Muscle of leg (tissue), 11 donors: ENCODE results near the gene CABLES2. TPM values are rescaled to one million over a fixed set of nuclear protein-coding genes. Genes with fewer than 3 reads are reported as not detected.

Experiments used
- DNase-seq: peaks from one replicate; pipeline ENCODE4 v3.0.0; 2013
- H3K27ac ChIP-seq: one replicate; pipeline ENCODE4 v1.5.1; 2013; ENCODE audit warnings: mild to moderate bottlenecking, low read length, control low read depth
- H3K27me3 ChIP-seq: one replicate; pipeline ENCODE4 v1.6.1; 2013; ENCODE audit warnings: low read length; ENCODE audit not compliant: control insufficient read depth, insufficient read depth
- H3K36me3 ChIP-seq: one replicate; pipeline ENCODE4 v1.6.1; 2013; ENCODE audit warnings: low read length; ENCODE audit not compliant: control insufficient read depth, insufficient read depth
- H3K4me1 ChIP-seq: one replicate; pipeline ENCODE4 v1.6.1; 2013; ENCODE audit warnings: low read length; ENCODE audit not compliant: control insufficient read depth, insufficient read depth
- H3K4me3 ChIP-seq: one replicate; pipeline ENCODE4 v1.5.1; 2013; ENCODE audit warnings: low read length, control low read depth
- H3K9me3 ChIP-seq: replicated peaks from 2 replicates; pipeline ENCODE4 v1.6.1; 2013; ENCODE audit warnings: low read depth, low read length; ENCODE audit not compliant: control insufficient read depth
- WGBS: methylation state at CpG from one replicate; pipeline ENCODE4 v1.1.5; 2013; ENCODE audit warnings: missing lambda C conversion rate; ENCODE audit not compliant: insufficient coverage; 5-methylcytosine and 5-hydroxymethylcytosine counted together
- polyA plus RNA-seq, 8 donors: library from polyadenylated mRNA; unstranded; fragments of 120-200 nt; gene quantifications; one replicate each; pipeline versions ENCODE4 v1.2.1 to v1.2.3, GENCODE V29; 2013; ENCODE audit warnings: inconsistent platforms in 1 of 8, low replicate concordance in 1 of 8; ENCODE audit not compliant: insufficient read length in 8 of 8, insufficient read depth in 1 of 8
- total RNA-seq: library from RNA; stranded (reverse); fragments of 120-200 nt; gene quantifications from one replicate; pipeline ENCODE4 v1.2.4, GENCODE V29; 2013

Gene CABLES2
- total and polyA plus RNA-seq, 9 donors = 2.0 to 8.2 (median 5.7) TPM

GRCh38 chr20:62418709-62419487 is 11.8 kb upstream of the CABLES2 start:
- Histone ChIP-seq H3K36me3 (no peaks in the 10 kb centered on the region), H3K27ac (no peak overlapping the region), H3K4me1 (peaks cover 5% of the 10 kb centered on the region), H3K9me3 (no peaks in the 10 kb centered on the region), H3K27me3 (peaks cover 16% of the 10 kb centered on the region), H3K4me3 (no peak overlapping the region)
- no peak for DNase-seq
- WGBS = 74% methylated on average over 17 of the region's 19 CpGs

DNA sequence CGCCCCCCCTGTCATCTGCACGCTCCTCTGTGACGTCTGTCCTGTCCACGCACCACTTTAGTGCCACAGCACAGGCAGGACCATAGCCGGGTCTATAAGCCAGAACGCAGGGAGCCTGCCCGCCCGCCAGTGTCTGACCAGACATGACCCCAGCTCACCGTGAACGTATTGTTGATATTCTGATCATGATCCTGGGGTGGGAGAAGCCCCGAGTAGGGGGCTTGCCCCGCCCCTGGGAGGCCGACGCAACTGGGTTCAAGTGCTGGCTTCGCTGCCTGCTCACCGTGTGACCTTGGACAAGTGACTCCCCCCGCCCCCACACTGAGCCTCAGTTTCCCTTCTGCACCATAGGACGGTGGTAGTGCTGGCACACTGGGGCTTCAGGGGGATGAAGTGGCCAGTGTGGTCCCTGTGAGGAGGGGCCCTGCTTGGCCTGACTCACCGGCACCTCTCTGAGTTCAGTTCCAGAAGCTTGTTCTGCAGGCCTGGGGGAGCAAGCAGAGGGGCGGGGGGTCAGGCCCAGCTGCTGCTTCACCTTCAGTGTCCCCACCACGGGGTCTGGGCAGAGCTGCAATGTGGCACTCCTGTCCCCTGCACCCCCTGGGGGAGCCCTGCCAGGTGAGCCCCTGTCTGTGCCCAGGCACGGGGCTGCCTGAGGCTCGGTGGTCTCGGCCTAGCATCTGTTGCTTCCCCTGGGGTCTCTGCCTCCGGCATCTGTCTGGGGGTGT is 11.1 kb upstream of the CABLES2 start:
- Histone ChIP-seq H3K27me3 (peaks cover 9% of the 10 kb centered on the region), H3K9me3 (no peaks in the 10 kb centered on the region), H3K36me3 (no peaks in the 10 kb centered on the region), H3K4me3 (no peak overlapping the region), H3K27ac (no peak overlapping the region), H3K4me1 (peaks cover 3% of the 10 kb centered on the region)
- WGBS = 82% methylated on average over 21 of the region's 25 CpGs
- no peak for DNase-seq

GRCh38 chr20:62416651-62417637 is 9.9 kb upstream of the CABLES2 start:
- Histone ChIP-seq H3K27ac (no peak overlapping the region), H3K9me3 (no peaks in the 10 kb centered on the region), H3K4me1 (peaks cover 3% of the 10 kb centered on the region), H3K36me3 (no peaks in the 10 kb centered on the region), H3K4me3 (no peak overlapping the region), H3K27me3 (peaks cover 6% of the 10 kb centered on the region)
- DNase-seq = no peak
- 79% methylated on average over 25 of the region's 43 CpGs for WGBS

- Histone ChIP-seq H3K36me3 (no peaks in the 10 kb centered on the region), H3K27ac (no peak overlapping the region), H3K27me3 (peaks cover 6% of the 10 kb centered on the region), H3K4me1 (peaks cover 4% of the 10 kb centered on the region), H3K9me3 (no peaks in the 10 kb centered on the region), H3K4me3 (no peak overlapping the region)
- DNase-seq = no peak
- 76% methylated on average over 21 of the region's 24 CpGs for WGBS
These were observed 8.4 kb upstream of the CABLES2 start for GRCh38 chr20:62415354-62416111.

DNA sequence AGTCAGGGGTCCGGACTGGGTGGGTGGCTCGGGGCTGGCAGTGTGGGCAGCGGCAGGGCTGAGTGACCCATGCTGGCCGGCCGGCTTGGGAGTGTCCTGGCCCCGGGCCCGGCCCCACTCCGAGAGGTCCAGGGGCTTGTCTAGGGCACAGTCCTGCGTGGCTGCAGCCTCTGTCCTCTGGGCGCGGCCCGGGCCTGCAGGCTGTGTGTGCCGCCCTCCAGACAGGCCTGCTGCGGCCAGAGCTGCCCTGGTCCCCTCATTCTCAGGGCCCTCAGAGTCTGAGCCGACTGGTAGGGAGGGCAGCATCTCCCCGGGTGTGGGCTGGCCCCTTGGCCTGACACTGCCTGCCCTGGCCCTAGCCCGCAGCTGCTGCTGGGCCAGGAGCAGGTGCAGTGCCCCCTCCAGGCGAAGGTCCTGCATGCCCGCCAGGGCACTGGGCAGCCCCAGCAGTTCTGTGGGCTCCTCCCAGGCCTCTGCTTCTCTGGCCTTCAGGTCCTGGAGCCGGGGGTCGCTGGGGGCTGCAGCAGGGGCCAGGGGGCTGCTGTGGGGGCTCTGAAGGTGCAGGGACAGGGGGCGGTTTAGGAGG is 6.9 kb upstream of the CABLES2 start:
- Histone ChIP-seq H3K36me3 (no peaks in the 10 kb centered on the region), H3K27ac (no peak overlapping the region), H3K4me1 (peaks cover 20% of the 10 kb centered on the region), H3K9me3 (no peaks in the 10 kb centered on the region), H3K27me3 (peaks cover 11% of the 10 kb centered on the region), H3K4me3 (no peak overlapping the region)
- WGBS = 79% methylated on average over 20 of the region's 22 CpGs
- no peak for DNase-seq

DNA sequence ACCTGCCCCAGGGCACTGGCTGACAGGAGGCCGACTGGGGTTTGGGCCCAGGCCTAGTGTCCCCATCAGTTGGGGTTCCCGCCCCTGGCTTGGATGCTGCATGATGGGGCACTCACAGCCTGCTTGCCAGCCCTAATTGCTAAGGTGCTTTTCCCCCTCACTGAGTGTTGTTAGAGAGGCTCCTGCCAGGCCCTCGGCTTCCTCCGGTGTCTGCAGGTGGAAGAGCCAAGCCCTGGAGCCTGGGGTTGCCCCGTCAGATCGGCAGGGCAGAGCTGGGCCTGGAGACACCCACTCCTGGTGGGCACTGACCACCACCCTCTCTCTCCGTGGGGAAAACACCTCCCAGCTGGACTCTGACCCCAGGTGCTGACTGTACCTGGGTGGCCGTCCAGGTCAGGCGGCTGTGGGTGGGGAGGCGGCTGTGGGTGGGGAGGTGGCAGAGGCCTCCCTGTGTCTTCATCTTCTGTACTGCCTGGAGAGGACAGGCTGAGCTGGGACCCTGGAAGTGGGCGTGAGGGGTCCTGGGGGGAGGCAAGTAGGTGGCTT is 6.0 kb upstream of the CABLES2 start:
- 81% methylated on average over 9 of the region's 11 CpGs for WGBS
- H3K9me3 ChIP-seq = no peaks in the 10 kb centered on the region
- DNase-seq = no peak

DNA sequence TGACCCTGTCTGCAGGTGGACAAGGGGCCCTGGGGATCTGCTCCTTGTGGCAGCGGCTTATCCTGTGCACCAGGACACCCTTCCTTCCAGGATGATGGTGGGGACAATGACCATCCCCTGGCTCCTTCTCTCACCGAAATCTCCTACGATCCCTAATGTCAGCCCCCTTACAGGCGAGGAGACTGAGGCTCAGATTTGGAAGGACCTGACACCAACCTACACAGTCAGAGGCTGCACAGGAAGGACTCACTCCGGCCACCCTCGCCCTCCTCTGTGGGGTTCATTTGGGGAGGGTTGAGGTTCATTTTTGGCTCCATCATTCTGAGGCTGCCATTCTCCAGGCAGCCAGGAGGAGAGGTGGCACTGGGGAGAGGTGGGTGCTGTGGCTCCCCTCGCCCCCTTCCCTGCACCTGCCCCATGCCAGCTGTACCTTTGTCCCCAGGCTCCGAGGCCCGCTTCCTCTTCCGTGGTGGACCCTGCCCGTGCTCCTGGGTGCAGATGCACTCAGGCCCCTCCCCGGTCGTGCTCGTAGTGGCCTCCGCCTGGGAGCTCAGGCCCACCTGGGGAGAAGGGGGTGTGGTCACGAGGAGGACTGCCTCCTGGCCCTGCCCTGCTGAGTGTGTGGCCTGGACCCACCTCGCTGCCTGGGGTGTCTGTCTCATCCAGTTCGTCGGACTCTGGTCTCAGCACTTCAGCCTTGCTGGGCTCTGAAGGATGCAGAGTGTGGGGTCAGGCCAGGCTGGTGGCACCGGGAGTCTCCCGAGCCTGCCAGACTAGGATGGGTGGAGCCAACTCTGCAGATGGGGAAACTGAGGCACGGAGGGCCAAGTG is 5.3 kb upstream of the CABLES2 start:
- Histone ChIP-seq H3K36me3 (no peaks in the 10 kb centered on the region), H3K27me3 (peaks cover 11% of the 10 kb centered on the region)
- WGBS = 61% methylated on average over 14 of the region's 22 CpGs

More for the DNA sequence above, 6.0 kb upstream of the CABLES2 start:
- Histone ChIP-seq H3K4me3 (no peak overlapping the region), H3K27ac (no peak overlapping the region), H3K4me1 (peaks cover 28% of the 10 kb centered on the region), H3K36me3 (no peaks in the 10 kb centered on the region), H3K27me3 (peaks cover 11% of the 10 kb centered on the region)

DNA sequence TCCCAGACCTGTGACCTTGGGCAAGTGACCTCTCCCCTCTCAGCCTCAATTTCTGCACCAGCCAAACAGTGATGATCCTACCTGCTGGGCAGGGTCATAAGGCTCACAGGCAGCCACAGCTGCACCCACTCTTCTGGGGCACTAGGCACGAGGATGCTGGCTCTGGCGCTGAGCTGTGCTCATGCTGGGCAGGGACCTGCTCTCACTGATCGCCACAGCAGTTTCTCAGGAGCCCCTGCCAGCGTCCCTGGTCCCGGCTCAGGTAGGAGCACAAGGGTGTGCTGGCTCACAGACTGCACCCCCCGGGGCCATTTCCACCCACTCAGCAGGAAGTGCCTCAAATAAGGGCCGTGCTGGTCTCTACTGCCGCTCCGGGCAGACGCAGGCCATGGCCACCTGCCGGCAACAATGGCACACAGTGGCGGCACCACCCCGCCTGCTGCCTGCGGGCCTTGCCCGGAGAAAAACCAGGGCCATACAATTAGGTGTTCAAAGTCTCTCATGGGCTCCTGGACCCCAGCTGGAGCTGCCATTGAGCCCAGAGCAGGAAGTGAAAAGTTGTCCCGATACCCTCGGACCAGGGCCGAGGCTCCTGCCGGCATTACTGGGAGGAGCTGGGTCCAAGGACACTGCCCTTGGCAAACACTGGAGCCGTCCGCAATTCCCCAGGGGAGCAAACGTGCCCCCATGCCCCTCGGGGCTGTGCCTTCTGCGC is 4.6 kb upstream of the CABLES2 start:
- H3K9me3 ChIP-seq = no peaks in the 10 kb centered on the region
- WGBS = 71% methylated on average over 23 of the region's 24 CpGs
- no peak for DNase-seq
- peaks cover 9% of the 10 kb centered on the region for H3K27me3 ChIP-seq
- H3K4me1 ChIP-seq = peaks cover 38% of the 10 kb centered on the region
- no peaks in the 10 kb centered on the region for H3K36me3 ChIP-seq
- no peak overlapping the region for H3K4me3 ChIP-seq
- H3K27ac ChIP-seq = no peak overlapping the region

More for the DNA sequence above, 5.3 kb upstream of the CABLES2 start:
- Histone ChIP-seq H3K27ac (no peak overlapping the region), H3K4me3 (no peak overlapping the region), H3K4me1 (peaks cover 35% of the 10 kb centered on the region), H3K9me3 (no peaks in the 10 kb centered on the region)
- DNase-seq = no peak
